K562 (cell line): ENCODE results near the gene ALKBH3. TPM values are rescaled to one million over a fixed set of nuclear protein-coding genes. Genes with fewer than 3 reads are reported as not detected.
A peak's percentile ranks its signal among the peaks of the same experiment; 100 is the strongest.

Source experiments
- CBX8 ChIP-seq: fragments of 200-600 bp; sonication (generic); IDR thresholded peaks from 2 replicates; pipeline ENCODE4 v1.6.1; 2012; ENCODE audit warnings: borderline replicate concordance, mixed run types, low read depth, mild to moderate bottlenecking, moderate library complexity, mixed read lengths, low read length, control low read depth, inconsistent platforms; ENCODE audit not compliant: poor library complexity, severe bottlenecking; ENCODE audit errors: extremely low read depth
- CHCHD3 ChIP-seq: fragments of 250-450 bp; sonication (Bioruptor Pico); IDR thresholded peaks from 2 replicates; pipeline ENCODE4 v2.1.2; 2022; ENCODE audit warnings: mild to moderate bottlenecking
- FUS ChIP-seq: fragments of 200-400 bp; formaldehyde crosslinking; optimal IDR thresholded peaks from 2 replicates; pipeline ENCODE3; 2017; ENCODE audit warnings: low read depth, low read length
- HDAC8 ChIP-seq: fragments of 450-650 bp; IDR thresholded peaks from 2 replicates; pipeline ENCODE4 v1.6.1; 2016; ENCODE audit warnings: mild to moderate bottlenecking, missing genetic modification characterization, moderate library complexity, missing compliant biosample characterization
- HMG20A ChIP-seq: fragments of 450-650 bp; formaldehyde crosslinking; conservative IDR thresholded peaks from 2 replicates; pipeline ENCODE4 v1.4.0; 2020; ENCODE audit warnings: mild to moderate bottlenecking, mixed read lengths
- NFXL1 ChIP-seq: fragments of 450-650 bp; formaldehyde crosslinking; IDR thresholded peaks from 2 replicates; pipeline ENCODE4 v1.4.0; 2021; ENCODE audit warnings: mild to moderate bottlenecking
- PCBP1 ChIP-seq: fragments of 200-400 bp; formaldehyde crosslinking; IDR thresholded peaks from 2 replicates; pipeline ENCODE4 v1.6.1; 2018; ENCODE audit warnings: mild to moderate bottlenecking, low read depth, low read length; ENCODE audit not compliant: poor library complexity, severe bottlenecking
- RBFOX2 ChIP-seq: fragments of 200-400 bp; formaldehyde crosslinking; IDR thresholded peaks from 2 replicates; pipeline ENCODE4 v1.6.1; 2017; ENCODE audit warnings: low read depth, mild to moderate bottlenecking, low read length, moderate library complexity
- STAG1 ChIP-seq: sonication (generic); formaldehyde crosslinking; IDR thresholded peaks from 2 replicates; pipeline ENCODE4 v1.5.0; 2020; ENCODE audit warnings: missing genetic modification reagents, borderline replicate concordance
- STAT5A ChIP-seq: IDR thresholded peaks from 2 replicates; pipeline ENCODE4 v1.6.1; 2012; ENCODE audit warnings: low read length, inconsistent platforms, borderline replicate concordance
- TCF3 ChIP-seq: sonication (generic); formaldehyde crosslinking; IDR thresholded peaks from 2 replicates; pipeline ENCODE4 v1.4.0; 2020; ENCODE audit warnings: mild to moderate bottlenecking, missing genetic modification reagents
- XRCC4 ChIP-seq: IDR thresholded peaks from one replicate; pipeline ENCODE4 v1.6.1; 2011; ENCODE audit not compliant: insufficient read depth, insufficient read length; ENCODE audit errors: extremely low read depth
- ZNF316 ChIP-seq: fragments of 450-650 bp; IDR thresholded peaks from 2 replicates; pipeline ENCODE4 v1.6.1; 2016
- ZNF347 ChIP-seq: fragments of 450-650 bp; formaldehyde crosslinking; IDR thresholded peaks from 2 replicates; pipeline ENCODE4 v1.4.0; 2020; ENCODE audit warnings: low read depth, mild to moderate bottlenecking, moderate library complexity
- polyA plus RNA-seq, 8 experiments: library from polyadenylated mRNA; depleted of rRNA in 4 of 8; stranded (reverse) in 5 of 8; unstranded in 3 of 8; fragments of >200 nt; fragmentation: Nextera tagmentation in 2 of 8; fragmentation: Illumina TruSeq in 1 of 8; extraction: Ambion mirVana in 2 of 8; extraction: Trizol in 1 of 8; gene quantifications; 2 replicates each; pipeline versions ENCODE4 v1.2.1 to v1.2.3, GENCODE V29; 2011 to 2014; ENCODE audit warnings: inconsistent platforms in 1 of 8, missing spikeins in 1 of 8
- total RNA-seq, 7 experiments: library from RNA; depleted of rRNA in 6 of 7; stranded (reverse); fragments of >200 nt in 6 of 7; fragmentation: Illumina TruSeq in 2 of 7; extraction: Trizol in 2 of 7; gene quantifications; 2 replicates each; pipeline versions ENCODE4 v1.2.1 to v1.2.3, GENCODE V29; 2011 to 2021; ENCODE audit warnings: low replicate concordance in 1 of 7
- TF ChIP-seq, protein P1 (sequence below): fragments of 250-450 bp; sonication (Bioruptor Pico); IDR thresholded peaks from 2 replicates; pipeline ENCODE4 v1.5.0; 2020; ENCODE audit warnings: mild to moderate bottlenecking
- TF ChIP-seq, protein P2 (sequence below): sonication (generic); formaldehyde crosslinking; IDR thresholded peaks from 2 replicates; pipeline ENCODE4 v1.8.0; 2022; ENCODE audit warnings: missing genetic modification reagents, mild to moderate bottlenecking, borderline replicate concordance
- TF ChIP-seq, protein P3 (sequence below), 2 experiments: fragments of 450-650 bp in 1 of 2; sonication (generic) in 1 of 2; formaldehyde crosslinking; conservative IDR thresholded peaks; 2 replicates each; pipeline versions ENCODE4 v1.4.0 to v1.8.1; 2020 to 2022; ENCODE audit warnings: mild to moderate bottlenecking in 1 of 2, missing genetic modification reagents in 1 of 2
- TF ChIP-seq, protein P4 (sequence below): fragments of 450-650 bp; IDR thresholded peaks from 2 replicates; pipeline ENCODE4 v1.6.1; 2018; ENCODE audit warnings: mild to moderate bottlenecking, low read depth; ENCODE audit not compliant: partially characterized antibody
- TF ChIP-seq, protein P5 (sequence below): fragments of 450-650 bp; formaldehyde crosslinking; IDR thresholded peaks from 2 replicates; pipeline ENCODE4 v1.4.0; 2022; ENCODE audit warnings: missing genetic modification characterization
- TF ChIP-seq, protein P6 (sequence below): fragments of 450-650 bp; formaldehyde crosslinking; IDR thresholded peaks from 2 replicates; pipeline ENCODE4 v1.4.0; 2020; ENCODE audit warnings: mild to moderate bottlenecking, mixed read lengths

ALKBH3 gene
- total and polyA plus RNA-seq, 9 of the 15 experiments (the other 6 are each of a cell fraction or from before 2014, with no cell fraction given), result 16.0 to 49.9 (median 36.5) TPM

DNA sequence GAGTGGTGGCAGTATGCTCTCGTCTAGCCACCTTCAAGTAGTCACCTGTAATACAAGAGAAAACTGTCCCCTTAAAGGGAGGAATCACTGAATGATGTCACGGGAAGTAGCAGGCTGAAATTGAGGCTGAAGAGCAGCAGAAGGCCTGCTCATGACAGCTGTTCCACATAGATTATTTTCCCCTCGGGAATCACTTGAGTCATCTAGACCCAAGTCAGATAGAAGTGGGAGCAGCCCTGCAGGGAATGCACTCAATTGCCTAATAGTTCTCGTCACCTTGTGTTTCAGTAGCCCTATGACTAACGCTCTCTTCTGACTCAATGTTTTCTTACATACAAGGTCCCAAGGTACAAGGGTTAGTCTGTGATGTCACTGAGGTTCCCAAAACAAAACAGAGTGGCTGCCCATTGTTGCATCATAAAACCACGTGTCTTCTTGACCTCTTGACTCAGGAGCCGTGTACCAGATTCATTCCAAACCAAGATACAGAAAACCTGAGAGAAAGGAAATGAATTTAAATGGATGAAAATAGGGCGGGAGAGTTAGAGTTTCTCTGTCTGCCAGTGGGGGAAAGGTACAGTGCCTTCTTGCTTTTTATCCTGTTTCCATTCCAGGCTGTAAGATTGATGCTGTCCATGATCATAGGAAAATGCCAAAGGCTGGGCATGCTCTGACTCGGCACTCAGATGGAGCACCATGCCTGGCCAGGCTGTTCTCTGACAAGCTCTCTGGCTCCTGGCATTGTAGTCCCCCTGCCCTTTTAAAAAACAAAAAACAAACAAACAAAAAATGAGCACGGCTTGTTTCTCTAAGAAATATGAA lies 40.2 kb downstream of the ALKBH3 start (continued):
- no peak for TF ChIP-seq PCBP1
- TF ChIP-seq, protein P1, sequence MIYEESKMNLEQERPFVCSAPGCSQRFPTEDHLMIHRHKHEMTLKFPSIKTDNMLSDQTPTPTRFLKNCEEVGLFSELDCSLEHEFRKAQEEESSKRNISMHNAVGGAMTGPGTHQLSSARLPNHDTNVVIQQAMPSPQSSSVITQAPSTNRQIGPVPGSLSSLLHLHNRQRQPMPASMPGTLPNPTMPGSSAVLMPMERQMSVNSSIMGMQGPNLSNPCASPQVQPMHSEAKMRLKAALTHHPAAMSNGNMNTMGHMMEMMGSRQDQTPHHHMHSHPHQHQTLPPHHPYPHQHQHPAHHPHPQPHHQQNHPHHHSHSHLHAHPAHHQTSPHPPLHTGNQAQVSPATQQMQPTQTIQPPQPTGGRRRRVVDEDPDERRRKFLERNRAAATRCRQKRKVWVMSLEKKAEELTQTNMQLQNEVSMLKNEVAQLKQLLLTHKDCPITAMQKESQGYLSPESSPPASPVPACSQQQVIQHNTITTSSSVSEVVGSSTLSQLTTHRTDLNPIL, result no peak
- TF ChIP-seq, protein P2, sequence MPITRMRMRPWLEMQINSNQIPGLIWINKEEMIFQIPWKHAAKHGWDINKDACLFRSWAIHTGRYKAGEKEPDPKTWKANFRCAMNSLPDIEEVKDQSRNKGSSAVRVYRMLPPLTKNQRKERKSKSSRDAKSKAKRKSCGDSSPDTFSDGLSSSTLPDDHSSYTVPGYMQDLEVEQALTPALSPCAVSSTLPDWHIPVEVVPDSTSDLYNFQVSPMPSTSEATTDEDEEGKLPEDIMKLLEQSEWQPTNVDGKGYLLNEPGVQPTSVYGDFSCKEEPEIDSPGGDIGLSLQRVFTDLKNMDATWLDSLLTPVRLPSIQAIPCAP, result no peak
- no peak for TF ChIP-seq CBX8
- TF ChIP-seq STAT5A, result no peak
- peak; percentile 88 for TF ChIP-seq TCF3
- no peak for TF ChIP-seq FUS
- TF ChIP-seq, protein P3, sequence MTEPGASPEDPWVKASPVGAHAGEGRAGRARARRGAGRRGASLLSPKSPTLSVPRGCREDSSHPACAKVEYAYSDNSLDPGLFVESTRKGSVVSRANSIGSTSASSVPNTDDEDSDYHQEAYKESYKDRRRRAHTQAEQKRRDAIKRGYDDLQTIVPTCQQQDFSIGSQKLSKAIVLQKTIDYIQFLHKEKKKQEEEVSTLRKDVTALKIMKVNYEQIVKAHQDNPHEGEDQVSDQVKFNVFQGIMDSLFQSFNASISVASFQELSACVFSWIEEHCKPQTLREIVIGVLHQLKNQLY (CRISPR knock-in tag; conservative IDR thresholded peaks at IDR 0.05), result no peak
- TF ChIP-seq NFXL1 (CRISPR knock-in tag), result no peak
- TF ChIP-seq, protein P4, sequence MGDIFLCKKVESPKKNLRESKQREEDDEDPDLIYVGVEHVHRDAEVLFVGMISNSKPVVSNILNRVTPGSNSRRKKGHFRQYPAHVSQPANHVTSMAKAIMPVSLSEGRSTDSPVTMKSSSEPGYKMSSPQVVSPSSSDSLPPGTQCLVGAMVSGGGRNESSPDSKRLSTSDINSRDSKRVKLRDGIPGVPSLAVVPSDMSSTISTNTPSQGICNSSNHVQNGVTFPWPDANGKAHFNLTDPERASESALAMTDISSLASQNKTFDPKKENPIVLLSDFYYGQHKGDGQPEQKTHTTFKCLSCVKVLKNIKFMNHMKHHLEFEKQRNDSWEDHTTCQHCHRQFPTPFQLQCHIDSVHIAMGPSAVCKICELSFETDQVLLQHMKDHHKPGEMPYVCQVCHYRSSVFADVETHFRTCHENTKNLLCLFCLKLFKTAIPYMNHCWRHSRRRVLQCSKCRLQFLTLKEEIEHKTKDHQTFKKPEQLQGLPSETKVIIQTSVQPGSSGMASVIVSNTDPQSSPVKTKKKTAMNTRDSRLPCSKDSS, result no peak
- no peak for TF ChIP-seq RBFOX2
- no peak for TF ChIP-seq ZNF347 (CRISPR knock-in tag)
- TF ChIP-seq, protein P5, sequence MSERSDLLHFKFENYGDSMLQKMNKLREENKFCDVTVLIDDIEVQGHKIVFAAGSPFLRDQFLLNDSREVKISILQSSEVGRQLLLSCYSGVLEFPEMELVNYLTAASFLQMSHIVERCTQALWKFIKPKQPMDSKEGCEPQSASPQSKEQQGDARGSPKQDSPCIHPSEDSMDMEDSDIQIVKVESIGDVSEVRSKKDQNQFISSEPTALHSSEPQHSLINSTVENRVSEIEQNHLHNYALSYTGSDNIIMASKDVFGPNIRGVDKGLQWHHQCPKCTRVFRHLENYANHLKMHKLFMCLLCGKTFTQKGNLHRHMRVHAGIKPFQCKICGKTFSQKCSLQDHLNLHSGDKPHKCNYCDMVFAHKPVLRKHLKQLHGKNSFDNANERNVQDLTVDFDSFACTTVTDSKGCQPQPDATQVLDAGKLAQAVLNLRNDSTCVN, result no peak
- TF ChIP-seq CHCHD3 (CRISPR knock-in tag), result no peak
- TF ChIP-seq STAG1 (CRISPR knock-in tag), result no peak
- no peak for TF ChIP-seq XRCC4
- TF ChIP-seq, protein P6, sequence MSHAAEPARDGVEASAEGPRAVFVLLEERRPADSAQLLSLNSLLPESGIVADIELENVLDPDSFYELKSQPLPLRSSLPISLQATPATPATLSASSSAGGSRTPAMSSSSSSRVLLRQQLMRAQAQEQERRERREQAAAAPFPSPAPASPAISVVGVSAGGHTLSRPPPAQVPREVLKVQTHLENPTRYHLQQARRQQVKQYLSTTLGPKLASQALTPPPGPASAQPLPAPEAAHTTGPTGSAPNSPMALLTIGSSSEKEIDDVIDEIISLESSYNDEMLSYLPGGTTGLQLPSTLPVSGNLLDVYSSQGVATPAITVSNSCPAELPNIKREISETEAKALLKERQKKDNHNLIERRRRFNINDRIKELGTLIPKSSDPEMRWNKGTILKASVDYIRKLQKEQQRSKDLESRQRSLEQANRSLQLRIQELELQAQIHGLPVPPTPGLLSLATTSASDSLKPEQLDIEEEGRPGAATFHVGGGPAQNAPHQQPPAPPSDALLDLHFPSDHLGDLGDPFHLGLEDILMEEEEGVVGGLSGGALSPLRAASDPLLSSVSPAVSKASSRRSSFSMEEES (CRISPR knock-in tag), result no peak
- TF ChIP-seq HMG20A (CRISPR knock-in tag), result no peak
- TF ChIP-seq ZNF316, result no peak
- no peak for TF ChIP-seq HDAC8 (tag)
